Measurements from ENCODE around the gene CDC25A.

DNA sequence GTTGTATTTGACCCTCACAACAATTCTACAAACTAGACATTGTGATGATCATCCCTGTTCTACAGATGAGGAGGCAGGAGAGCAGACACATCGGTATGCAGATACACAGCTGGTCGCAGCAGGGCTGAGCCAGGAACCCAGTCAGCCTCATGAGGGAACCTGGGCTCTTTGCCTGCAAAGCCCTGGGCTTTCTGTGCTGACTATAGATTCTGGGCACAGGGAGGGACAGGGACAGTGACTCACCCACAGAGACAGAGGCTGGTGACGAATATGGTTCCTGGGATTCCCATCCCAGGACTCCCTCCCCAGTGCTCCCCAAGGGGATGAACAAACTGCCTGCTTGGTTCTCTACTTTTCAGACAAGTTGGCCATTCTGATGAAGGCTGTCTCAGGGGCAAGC is 31.3 kb upstream of the CDC25A start:
- TF ChIP-seq, protein P1, sequence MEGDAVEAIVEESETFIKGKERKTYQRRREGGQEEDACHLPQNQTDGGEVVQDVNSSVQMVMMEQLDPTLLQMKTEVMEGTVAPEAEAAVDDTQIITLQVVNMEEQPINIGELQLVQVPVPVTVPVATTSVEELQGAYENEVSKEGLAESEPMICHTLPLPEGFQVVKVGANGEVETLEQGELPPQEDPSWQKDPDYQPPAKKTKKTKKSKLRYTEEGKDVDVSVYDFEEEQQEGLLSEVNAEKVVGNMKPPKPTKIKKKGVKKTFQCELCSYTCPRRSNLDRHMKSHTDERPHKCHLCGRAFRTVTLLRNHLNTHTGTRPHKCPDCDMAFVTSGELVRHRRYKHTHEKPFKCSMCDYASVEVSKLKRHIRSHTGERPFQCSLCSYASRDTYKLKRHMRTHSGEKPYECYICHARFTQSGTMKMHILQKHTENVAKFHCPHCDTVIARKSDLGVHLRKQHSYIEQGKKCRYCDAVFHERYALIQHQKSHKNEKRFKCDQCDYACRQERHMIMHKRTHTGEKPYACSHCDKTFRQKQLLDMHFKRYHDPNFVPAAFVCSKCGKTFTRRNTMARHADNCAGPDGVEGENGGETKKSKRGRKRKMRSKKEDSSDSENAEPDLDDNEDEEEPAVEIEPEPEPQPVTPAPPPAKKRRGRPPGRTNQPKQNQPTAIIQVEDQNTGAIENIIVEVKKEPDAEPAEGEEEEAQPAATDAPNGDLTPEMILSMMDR (IDR thresholded peaks at IDR 0.05; ENCODE audit: low read length) = no peak
- no peak for TF ChIP-seq EZH2 (IDR thresholded peaks at IDR 0.05; ENCODE audit: borderline replicate concordance, low read length)
